ENCODE measurements around the gene CDH4. TPM values are rescaled to one million over a fixed set of nuclear protein-coding genes. Genes with fewer than 3 reads are reported as not detected.

CDH4 gene
- total and polyA plus RNA-seq, 2 of the 8 experiments (the other 6 are each of a cell fraction or from before 2014, with no cell fraction given) = 4.3 to 7.9 TPM

GRCh38 chr20:61901392-61902220, 649.5 kb downstream of the CDH4 start:
- Histone ChIP-seq H2BK15ac (ENCODE audit: low read length) (no peak overlapping the region), H3K4me1 (replicated peaks in 1 of 4; ENCODE audit: control insufficient read depth in 3 of 4, insufficient read depth in 4 of 4, low read length in 3 of 4) (no peaks in the 10 kb centered on the region; a peak in 1 of 7 replicates), H3K36me3 (ENCODE audit: control insufficient read depth in 2 of 4, insufficient read depth in 4 of 4, low read length in 3 of 4) (no peaks in the 10 kb centered on the region), H3K9ac (replicated peaks in 1 of 4; ENCODE audit: extremely low read depth in 1 of 4, low read depth in 3 of 4, low read length in 3 of 4) (no peak overlapping the region), H3K14ac (ENCODE audit: insufficient read length) (no peak overlapping the region), H3K4me3 (ENCODE audit: extremely low read depth in 1 of 4, insufficient read depth in 2 of 4, low read depth in 3 of 4, low read length in 4 of 4) (no peak overlapping the region), H3K79me1 (ENCODE audit: low read depth, low read length) (no peaks in the 10 kb centered on the region), H2AFZ (ENCODE audit: low read length) (no peak overlapping the region), H3K79me2 (ENCODE audit: control insufficient read depth in 1 of 2, insufficient read depth in 2 of 2, low read length in 2 of 2) (no peaks in the 10 kb centered on the region), H4K20me1 (replicated peaks in 1 of 2; ENCODE audit: control insufficient read depth in 1 of 2, insufficient read depth in 2 of 2, low read length in 2 of 2) (peaks cover 0 to 1% of the 10 kb centered on the region in 2 experiments), H4K91ac (replicated peaks; ENCODE audit: insufficient read length, low read length) (no peak overlapping the region), H2BK12ac (ENCODE audit: low read depth, low read length) (no peak overlapping the region), H4K5ac (ENCODE audit: insufficient read length, low read depth, low read length) (no peak overlapping the region), H3K18ac (ENCODE audit: extremely low read depth, low read length) (no peak overlapping the region), H3K23ac (ENCODE audit: insufficient read length) (no peak overlapping the region), H3K23me2 (ENCODE audit: low read depth, low read length) (no peaks in the 10 kb centered on the region), H2BK20ac (ENCODE audit: low read length) (no peak overlapping the region), H3K27ac (ENCODE audit: low read depth, low read length) (no peak overlapping the region), H2AK5ac (ENCODE audit: low read depth, low read length) (no peak overlapping the region), H2BK5ac (ENCODE audit: low read depth, low read length) (no peak overlapping the region), H3K4ac (replicated peaks; ENCODE audit: insufficient read length, low read depth, low read length) (peak overlapping the region; percentile 29), H3K4me2 (ENCODE audit: insufficient read depth in 1 of 2, low read depth in 2 of 2, low read length in 2 of 2) (no peak overlapping the region), H4K8ac (ENCODE audit: extremely low read depth, insufficient read depth, low read length) (no peak overlapping the region), H2BK120ac (replicated peaks; ENCODE audit: low read depth, low read length) (no peak overlapping the region), H3K56ac (replicated peaks; ENCODE audit: insufficient read length, low read depth, low read length) (no peak overlapping the region), H3K9me3 (ENCODE audit: insufficient read depth in 2 of 2, low read depth in 1 of 2, low read length in 1 of 2) (no peaks in the 10 kb centered on the region), H3K27me3 (replicated peaks in 1 of 4; ENCODE audit: control insufficient read depth in 3 of 4, extremely low read depth in 1 of 4, insufficient read depth in 3 of 4, low read length in 3 of 4) (no peaks in the 10 kb centered on the region; a peak in 1 of 7 replicates)
- DNase-seq (ENCODE audit: low read depth in 1 of 2, low spot score in 2 of 2) (no peak), FAIRE-seq (no peak)
- TF ChIP-seq ZNF274 (IDR thresholded peaks at IDR 0.05; ENCODE audit: borderline replicate concordance, extremely low read depth, low read length) (no peak), SIRT6 (IDR thresholded peaks at IDR 0.05; ENCODE audit: low read length) (no peak)
- POLR2A ChIA-PET (ENCODE audit: partially characterized antibody) = no interaction called here
- CTCF ChIA-PET (ENCODE audit: partially characterized antibody) = interaction anchor here (1.3 kb wide), 1 partner anchor 8 kb away, joined by 4 read pairs; no protein-coding TSS in a partner anchor
- 87% methylated on average over 35 of the region's 35 CpGs; no CpG with 5 or more reads in 1 of the 2 experiments for WGBS, 2 experiments (ENCODE audit: extremely low coverage in 1 of 2, insufficient coverage in 1 of 2, insufficient read length in 1 of 2, insufficient replicate concordance in 2 of 2, low coverage in 1 of 2, low lambda C conversion rate in 2 of 2, missing lambda C conversion rate in 1 of 2)

Measured in H1 (cell line).